ENCODE measurements around the gene PPP1R12B.
A peak's percentile ranks its signal among the peaks of the same experiment; 100 is the strongest.
"Not testable (repeated sequence)": the region's sequence is repeated elsewhere in the genome, so short reads cannot be mapped to it uniquely, and the experiment has no call there.

Gene PPP1R12B

GRCh38 chr1:202417762-202418201 lies 69.3 kb downstream of the PPP1R12B start:
- H3K27ac ChIP-seq (ENCODE audit: insufficient read depth, low read depth, low read length, poor library complexity, severe bottlenecking): peak overlapping the region; percentile 8
- H3K27me3 ChIP-seq (ENCODE audit: control insufficient read depth, insufficient read depth, low read length, poor library complexity, severe bottlenecking); H3K36me3 ChIP-seq (ENCODE audit: control insufficient read depth, insufficient read depth, low read length); H3K4me1 ChIP-seq (ENCODE audit: control insufficient read depth, insufficient read depth, low read length); H3K9me3 ChIP-seq (ENCODE audit: control insufficient read depth, low read length); H3K4me3 ChIP-seq (ENCODE audit: insufficient read depth, low read depth, low read length): not testable (repeated sequence)

- not testable (repeated sequence) for H3K36me3 ChIP-seq (ENCODE audit: control insufficient read depth, insufficient read depth, low read length); H3K9me3 ChIP-seq (ENCODE audit: control insufficient read depth, low read length); H3K4me3 ChIP-seq (ENCODE audit: insufficient read depth, low read depth, low read length); H3K27me3 ChIP-seq (ENCODE audit: control insufficient read depth, insufficient read depth, low read length, poor library complexity, severe bottlenecking); H3K4me1 ChIP-seq (ENCODE audit: control insufficient read depth, insufficient read depth, low read length); H3K27ac ChIP-seq (ENCODE audit: insufficient read depth, low read depth, low read length, poor library complexity, severe bottlenecking)
- 94 to 100% methylated on average over 2 of the region's 3 CpGs for WGBS, 2 experiments
These were observed 71.2 kb downstream of the PPP1R12B start for GRCh38 chr1:202419731-202420130.

GRCh38 chr1:202420422-202421094 lies 72.1 kb downstream of the PPP1R12B start:
- H3K9me3 ChIP-seq (ENCODE audit: control insufficient read depth, low read length); H3K36me3 ChIP-seq (ENCODE audit: control insufficient read depth, insufficient read depth, low read length); H3K27me3 ChIP-seq (ENCODE audit: control insufficient read depth, insufficient read depth, low read length, poor library complexity, severe bottlenecking); H3K4me1 ChIP-seq (ENCODE audit: control insufficient read depth, insufficient read depth, low read length); H3K27ac ChIP-seq (ENCODE audit: insufficient read depth, low read depth, low read length, poor library complexity, severe bottlenecking); H3K4me3 ChIP-seq (ENCODE audit: insufficient read depth, low read depth, low read length): not testable (repeated sequence)
- 91 to 92% methylated on average over 3 of the region's 3 CpGs for WGBS, 2 experiments

DNA sequence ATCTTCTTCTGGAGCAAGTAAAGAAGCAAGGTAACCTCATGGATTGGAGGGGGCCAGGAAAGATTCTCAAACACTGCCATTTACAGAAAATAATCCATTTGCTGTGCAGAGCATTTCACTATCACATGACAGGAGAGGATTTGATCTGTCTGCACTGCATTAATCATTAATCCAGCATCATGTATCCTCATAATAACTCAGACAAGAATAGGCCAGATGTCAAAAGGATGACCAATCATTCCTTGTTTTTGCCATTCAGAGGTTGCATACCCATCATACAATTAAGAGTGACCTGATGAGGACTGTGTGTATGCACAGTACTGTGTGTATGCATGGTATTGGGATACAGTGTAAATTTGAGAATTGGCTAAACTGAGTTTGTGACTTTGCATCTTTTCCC lies 74.2 kb downstream of the PPP1R12B start:
- not testable (repeated sequence) for H3K36me3 ChIP-seq (ENCODE audit: control insufficient read depth, insufficient read depth, low read length); H3K9me3 ChIP-seq (ENCODE audit: control insufficient read depth, low read length); H3K27me3 ChIP-seq (ENCODE audit: control insufficient read depth, insufficient read depth, low read length, poor library complexity, severe bottlenecking); H3K4me1 ChIP-seq (ENCODE audit: control insufficient read depth, insufficient read depth, low read length); H3K27ac ChIP-seq (ENCODE audit: insufficient read depth, low read depth, low read length, poor library complexity, severe bottlenecking); H3K4me3 ChIP-seq (ENCODE audit: insufficient read depth, low read depth, low read length)

- 92% methylated on average over 5 of the region's 5 CpGs for WGBS, 2 experiments
- H3K27ac ChIP-seq (ENCODE audit: insufficient read depth, low read depth, low read length, poor library complexity, severe bottlenecking); H3K36me3 ChIP-seq (ENCODE audit: control insufficient read depth, insufficient read depth, low read length): not testable (repeated sequence)
These were observed 75.8 kb downstream of the PPP1R12B start for GRCh38 chr1:202424260-202424659.

DNA sequence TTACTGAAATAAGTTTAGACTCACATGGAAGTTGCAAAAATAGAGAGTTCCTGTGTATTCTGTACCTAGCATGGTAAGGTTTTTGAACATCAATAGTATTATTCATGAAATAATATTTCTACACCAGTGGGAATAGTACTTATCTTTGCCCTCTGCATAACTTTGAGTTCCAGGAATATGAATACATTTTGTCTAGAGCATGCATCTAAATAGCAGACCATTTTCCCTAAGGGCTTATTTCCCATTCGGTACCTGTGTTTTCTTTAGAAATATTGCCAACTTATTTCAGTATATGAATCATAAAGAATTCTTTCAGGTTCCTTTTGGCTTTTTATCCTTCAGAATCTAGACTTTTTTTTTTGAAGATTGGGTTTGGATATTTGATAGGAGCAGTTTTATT lies 81.6 kb downstream of the PPP1R12B start:
- H3K4me1 ChIP-seq (ENCODE audit: control insufficient read depth, insufficient read depth, low read length); H3K9me3 ChIP-seq (ENCODE audit: control insufficient read depth, low read length); H3K36me3 ChIP-seq (ENCODE audit: control insufficient read depth, insufficient read depth, low read length); H3K27me3 ChIP-seq (ENCODE audit: control insufficient read depth, insufficient read depth, low read length, poor library complexity, severe bottlenecking); H3K27ac ChIP-seq (ENCODE audit: insufficient read depth, low read depth, low read length, poor library complexity, severe bottlenecking); H3K4me3 ChIP-seq (ENCODE audit: insufficient read depth, low read depth, low read length): not testable (repeated sequence)
- no CpG with 5 or more reads among the region's 1 CpG for WGBS, 2 experiments

More at GRCh38 chr1:202424260-202424659, 75.8 kb downstream of the PPP1R12B start:
- H3K4me1 ChIP-seq (ENCODE audit: control insufficient read depth, insufficient read depth, low read length); H3K4me3 ChIP-seq (ENCODE audit: insufficient read depth, low read depth, low read length); H3K9me3 ChIP-seq (ENCODE audit: control insufficient read depth, low read length); H3K27me3 ChIP-seq (ENCODE audit: control insufficient read depth, insufficient read depth, low read length, poor library complexity, severe bottlenecking): not testable (repeated sequence)

DNA sequence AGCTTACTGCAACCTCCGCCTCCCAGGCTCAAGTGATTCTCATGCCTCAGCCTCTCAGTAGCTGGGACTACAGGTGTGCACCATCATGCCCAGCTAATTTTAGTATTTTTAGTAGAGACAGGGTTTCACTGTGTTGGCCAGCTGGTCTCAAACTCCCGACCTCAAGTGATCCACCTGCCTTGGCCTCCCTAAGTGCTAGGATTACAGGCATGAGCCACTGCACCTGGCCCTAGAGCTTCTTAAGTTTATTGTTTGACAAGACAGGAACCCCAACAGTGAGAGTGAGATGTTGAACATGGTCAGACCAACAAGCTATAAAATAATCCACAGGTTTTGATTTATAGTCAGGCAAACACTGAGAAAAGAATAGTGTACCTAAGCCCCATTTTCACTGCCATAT lies 83.8 kb downstream of the PPP1R12B start:
- not testable (repeated sequence) for H3K27me3 ChIP-seq (ENCODE audit: control insufficient read depth, insufficient read depth, low read length, poor library complexity, severe bottlenecking); H3K9me3 ChIP-seq (ENCODE audit: control insufficient read depth, low read length)
- WGBS, 2 experiments: 83 to 96% methylated on average over 2 of the region's 2 CpGs

DNA sequence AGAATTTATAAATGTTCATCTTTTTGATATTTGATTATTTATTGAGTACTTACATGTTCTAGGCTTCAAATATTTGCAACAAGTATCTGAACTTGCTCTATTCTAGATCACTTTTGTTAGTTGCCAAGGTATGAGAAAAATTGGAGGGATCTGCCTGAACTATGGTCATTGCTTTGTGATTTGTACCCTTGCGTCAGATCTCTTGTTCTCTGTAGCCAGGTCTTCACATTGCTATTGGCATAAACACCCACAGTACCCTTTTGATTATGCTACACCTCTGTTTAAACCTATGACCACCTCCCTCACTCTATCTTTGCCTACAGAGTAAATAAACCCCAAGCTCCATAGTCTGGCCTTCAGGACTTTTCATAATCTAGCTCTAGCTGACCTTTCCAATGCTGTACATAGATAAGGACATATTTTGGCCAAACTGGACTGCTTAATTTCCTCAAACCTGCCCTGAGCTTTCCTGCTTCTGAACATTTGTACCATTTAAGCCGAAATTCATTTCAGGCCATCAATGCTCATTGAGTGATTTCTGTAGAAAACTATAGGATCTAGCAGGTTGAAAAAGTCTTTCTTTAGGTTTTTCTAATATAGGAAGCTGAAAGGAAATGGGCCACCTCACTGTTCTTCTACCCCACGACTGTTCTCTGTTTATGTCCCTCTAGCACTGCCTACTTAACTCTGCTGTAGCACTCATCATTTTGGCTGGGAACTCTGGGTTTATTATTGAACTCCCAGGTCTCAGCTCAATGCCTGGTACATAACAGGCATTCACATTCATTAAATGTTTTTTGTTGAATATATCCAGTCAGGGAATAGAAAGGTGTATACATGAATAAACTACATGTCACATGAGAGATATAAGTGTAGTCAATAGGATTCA lies 84.9 kb downstream of the PPP1R12B start:
- 92 to 97% methylated on average over 3 of the region's 3 CpGs for WGBS, 2 experiments
- no peak overlapping the region for H3K4me3 ChIP-seq (ENCODE audit: insufficient read depth, low read depth, low read length)
- H3K9me3 ChIP-seq (ENCODE audit: control insufficient read depth, low read length): no peaks in the 10 kb centered on the region
- H3K36me3 ChIP-seq (ENCODE audit: control insufficient read depth, insufficient read depth, low read length): no peaks in the 10 kb centered on the region
- no peak overlapping the region for H3K27ac ChIP-seq (ENCODE audit: insufficient read depth, low read depth, low read length, poor library complexity, severe bottlenecking)
- no peaks in the 10 kb centered on the region for H3K27me3 ChIP-seq (ENCODE audit: control insufficient read depth, insufficient read depth, low read length, poor library complexity, severe bottlenecking)
- no peaks in the 10 kb centered on the region for H3K4me1 ChIP-seq (ENCODE audit: control insufficient read depth, insufficient read depth, low read length)

More for the DNA sequence above, 83.8 kb downstream of the PPP1R12B start:
- H3K27ac ChIP-seq (ENCODE audit: insufficient read depth, low read depth, low read length, poor library complexity, severe bottlenecking); H3K36me3 ChIP-seq (ENCODE audit: control insufficient read depth, insufficient read depth, low read length); H3K4me3 ChIP-seq (ENCODE audit: insufficient read depth, low read depth, low read length); H3K4me1 ChIP-seq (ENCODE audit: control insufficient read depth, insufficient read depth, low read length): not testable (repeated sequence)

DNA sequence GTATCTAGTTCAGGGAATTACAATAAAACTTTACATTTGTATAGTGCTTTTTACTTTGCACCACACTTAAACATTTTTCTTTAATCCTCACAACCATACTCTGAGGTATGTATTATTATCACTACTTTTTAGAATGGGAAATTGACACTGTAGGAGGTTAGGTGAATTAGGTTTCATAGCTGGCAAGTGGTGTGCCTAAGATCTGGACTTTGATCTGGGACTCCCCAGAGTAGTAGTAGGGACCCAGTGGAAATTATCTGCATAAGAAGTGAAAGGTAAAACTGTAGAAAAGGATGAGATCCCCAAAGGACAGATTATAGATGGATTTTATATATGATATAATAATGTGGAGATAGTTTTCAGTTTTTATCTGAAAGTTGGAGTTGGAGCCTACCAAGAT lies 85.6 kb downstream of the PPP1R12B start:
- H3K9me3 ChIP-seq (ENCODE audit: control insufficient read depth, low read length): no peaks in the 10 kb centered on the region
- H3K4me1 ChIP-seq (ENCODE audit: control insufficient read depth, insufficient read depth, low read length): no peaks in the 10 kb centered on the region
- no peaks in the 10 kb centered on the region for H3K36me3 ChIP-seq (ENCODE audit: control insufficient read depth, insufficient read depth, low read length)

DNA sequence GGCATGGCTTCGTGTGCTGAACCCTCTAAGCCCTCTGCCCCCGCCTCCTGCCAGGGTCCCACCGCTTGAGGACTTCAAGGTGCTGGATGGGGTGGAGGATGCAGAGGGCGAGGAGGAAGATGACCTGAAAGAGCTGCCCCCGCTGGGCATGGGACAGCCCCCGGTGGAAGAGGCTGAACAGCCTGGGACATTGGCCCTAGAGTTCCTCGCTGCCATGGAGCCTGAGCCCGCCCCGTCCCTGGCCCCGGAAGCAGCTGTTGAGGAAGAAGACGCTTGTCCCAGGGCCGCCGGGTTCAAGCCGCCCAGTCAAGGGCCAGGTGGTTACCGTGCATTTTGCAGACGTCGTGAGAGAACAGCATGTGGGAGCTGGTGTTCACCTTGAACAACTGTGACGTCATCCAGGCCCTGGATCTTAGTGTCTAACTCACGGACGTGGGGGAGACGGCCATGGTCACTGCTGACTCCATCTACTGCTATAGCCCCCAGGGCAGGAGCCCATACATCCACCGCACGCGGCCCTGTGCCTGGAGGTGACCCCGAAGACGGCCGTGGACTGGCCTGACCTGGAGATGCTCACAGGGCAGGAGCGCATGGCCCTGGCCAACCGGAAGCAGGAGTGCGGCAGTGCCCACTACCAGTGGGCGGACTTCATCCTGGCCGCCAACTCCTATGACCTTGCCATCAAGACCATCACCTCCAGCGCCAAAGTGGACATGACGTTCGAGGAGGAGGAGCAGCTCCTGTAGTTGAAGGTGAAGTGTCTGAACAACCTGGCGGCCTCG lies 90.1 kb downstream of the PPP1R12B start:
- 97% methylated on average over 37 of the region's 37 CpGs for WGBS, 2 experiments
- Histone ChIP-seq H3K36me3 (ENCODE audit: control insufficient read depth, insufficient read depth, low read length) (no peaks in the 10 kb centered on the region), H3K27me3 (ENCODE audit: control insufficient read depth, insufficient read depth, low read length, poor library complexity, severe bottlenecking) (no peaks in the 10 kb centered on the region), H3K9me3 (ENCODE audit: control insufficient read depth, low read length) (no peaks in the 10 kb centered on the region), H3K27ac (ENCODE audit: insufficient read depth, low read depth, low read length, poor library complexity, severe bottlenecking) (no peak overlapping the region), H3K4me1 (ENCODE audit: control insufficient read depth, insufficient read depth, low read length) (no peaks in the 10 kb centered on the region), H3K4me3 (ENCODE audit: insufficient read depth, low read depth, low read length) (no peak overlapping the region)

More for the DNA sequence above, 85.6 kb downstream of the PPP1R12B start:
- Histone ChIP-seq H3K4me3 (ENCODE audit: insufficient read depth, low read depth, low read length) (no peak overlapping the region), H3K27me3 (ENCODE audit: control insufficient read depth, insufficient read depth, low read length, poor library complexity, severe bottlenecking) (no peaks in the 10 kb centered on the region), H3K27ac (ENCODE audit: insufficient read depth, low read depth, low read length, poor library complexity, severe bottlenecking) (no peak overlapping the region)

Data from ectodermal cell (in vitro differentiated cells).